GM12873 (cell line): Measurements from ENCODE around the gene CARD14.

Experiments
- CTCF ChIP-seq: IDR thresholded peaks from 2 replicates; pipeline ENCODE4 v1.5.1; 2012; ENCODE audit warnings: low read depth, mild to moderate bottlenecking, moderate library complexity, low read length, control low read depth; ENCODE audit not compliant: insufficient read depth; ENCODE audit errors: missing control alignments

Gene CARD14

GRCh38 chr17:80142929-80143328 is 26.9 kb upstream of the CARD14 start:
- no peak for TF ChIP-seq CTCF

GRCh38 chr17:80145076-80146075 is 24.5 kb upstream of the CARD14 start:
- no peak for TF ChIP-seq CTCF

- no peak for TF ChIP-seq CTCF
Observed at GRCh38 chr17:80146121-80147034, 23.5 kb upstream of the CARD14 start.

- TF ChIP-seq CTCF, result no peak
Observed at GRCh38 chr17:80147035-80147822, 22.6 kb upstream of the CARD14 start, which contains the start of gene EIF4A3. Gene EIF4A3 (minus strand): TSS chr17:80147128. CDS start chr17:80146961, 167 bp downstream.

GRCh38 chr17:80151333-80151732 is 18.5 kb upstream of the CARD14 start:
- no peak for TF ChIP-seq CTCF

- no peak for TF ChIP-seq CTCF
Observed at GRCh38 chr17:80152081-80152702, 17.6 kb upstream of the CARD14 start.
